ENCODE measurements around the gene C1QTNF1.

C1QTNF1 gene

DNA sequence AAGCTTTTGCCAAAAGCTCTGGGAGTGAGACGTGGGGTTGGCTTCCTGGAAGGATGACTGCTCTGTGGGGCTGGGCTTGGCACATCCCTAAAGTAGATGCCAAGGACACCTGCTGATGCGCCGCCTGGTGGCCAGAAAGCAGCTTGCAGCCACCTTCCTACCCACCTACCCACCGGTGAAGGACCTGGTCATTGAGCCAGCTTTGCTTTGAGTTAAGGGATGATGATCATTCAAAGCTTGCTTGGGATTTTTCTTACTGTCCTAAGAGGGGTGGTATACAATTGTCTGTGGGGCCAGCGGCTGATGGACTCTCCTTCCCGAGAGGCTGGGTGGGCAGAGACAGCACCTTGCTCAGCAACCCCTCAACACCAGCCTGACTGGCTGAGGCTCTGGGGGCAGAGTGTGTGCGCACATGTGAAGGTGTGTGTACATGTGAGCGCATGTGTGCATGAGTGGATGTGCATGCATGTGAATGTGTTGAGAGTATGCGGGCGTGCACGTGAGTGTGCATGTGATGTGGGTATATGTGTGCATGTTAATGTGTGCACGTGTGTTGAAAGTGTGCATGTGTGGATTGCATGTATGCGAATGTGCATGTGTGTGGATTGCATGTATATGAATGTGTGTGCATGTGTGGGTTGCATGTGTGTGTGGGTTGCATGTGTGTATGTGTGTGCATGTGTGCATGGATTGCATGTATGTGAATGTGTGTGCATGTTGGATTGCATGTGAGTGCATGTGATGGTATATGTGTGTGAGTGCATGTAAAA, 18.6 kb downstream of the C1QTNF1 start:
- DNase-seq = peak; percentile 79

DNA sequence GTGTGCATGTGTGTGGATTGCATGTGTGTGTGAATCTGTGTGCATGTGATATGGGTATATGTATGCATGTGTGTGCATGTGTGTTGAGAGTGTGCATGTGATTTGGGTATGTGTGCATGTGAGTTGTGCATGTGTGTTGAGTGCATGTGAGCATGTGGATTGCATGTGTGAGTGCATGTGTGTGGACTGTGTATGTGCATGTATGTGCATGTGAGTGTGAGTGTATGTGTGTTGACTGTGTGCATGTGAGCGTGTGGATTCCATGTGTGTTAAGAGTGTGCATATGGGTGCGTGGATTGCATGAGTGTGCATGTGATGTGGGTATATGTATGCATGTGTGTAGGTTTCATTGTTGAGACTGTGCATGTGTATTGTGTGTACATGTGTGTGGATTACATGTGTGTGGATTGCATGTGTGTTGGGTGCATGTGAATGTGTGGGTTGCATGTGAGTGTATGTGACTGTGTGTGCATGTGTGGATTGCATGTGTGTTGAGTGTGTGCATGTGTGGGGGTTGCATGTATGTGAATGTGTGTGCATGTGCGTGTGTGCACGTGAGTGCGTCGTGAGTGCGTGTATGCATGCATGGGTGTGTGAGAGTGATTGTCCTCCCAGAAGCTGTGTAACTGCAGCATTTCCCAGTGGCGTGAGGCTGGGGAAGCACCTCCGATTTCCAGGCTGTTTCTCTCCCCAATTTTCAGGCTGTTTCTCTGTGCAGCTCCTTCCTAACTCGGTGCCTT, 19.4 kb downstream of the C1QTNF1 start:
- DNase-seq = no peak

DNA sequence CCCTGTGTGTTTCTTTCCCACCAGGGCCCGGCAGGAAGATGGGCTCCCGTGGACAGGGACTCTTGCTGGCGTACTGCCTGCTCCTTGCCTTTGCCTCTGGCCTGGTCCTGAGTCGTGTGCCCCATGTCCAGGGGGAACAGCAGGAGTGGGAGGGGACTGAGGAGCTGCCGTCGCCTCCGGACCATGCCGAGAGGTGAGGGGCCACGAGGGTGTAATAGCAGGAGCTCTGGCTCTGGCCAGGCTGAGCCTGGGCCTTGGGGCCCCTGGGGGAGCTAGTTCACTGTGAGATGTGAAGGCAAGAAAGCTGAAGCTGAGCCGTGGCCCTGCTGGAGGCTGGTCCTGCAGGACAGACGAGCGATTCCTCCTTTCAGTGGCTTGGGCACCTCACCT, 20.0 kb downstream of the C1QTNF1 start:
- no peak for DNase-seq

DNA sequence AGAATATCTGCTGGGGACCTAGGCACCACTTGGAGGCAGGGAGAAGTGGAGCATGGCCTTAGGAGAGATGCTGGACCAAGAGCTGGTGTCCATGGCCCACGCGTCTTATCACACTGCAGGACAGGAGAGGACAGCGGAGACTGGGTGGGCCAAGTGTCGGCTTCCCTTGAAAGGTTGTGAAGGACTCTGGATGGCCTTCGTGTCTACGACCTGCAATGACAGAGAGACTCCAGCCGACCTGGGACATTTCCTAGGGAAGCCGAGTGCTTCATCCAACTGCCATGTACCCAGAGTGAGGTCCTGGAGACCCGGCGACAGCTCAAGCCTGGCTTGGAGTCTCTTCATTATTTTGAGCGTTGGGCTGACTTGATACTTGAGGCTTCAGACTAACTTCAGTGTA, 20.5 kb downstream of the C1QTNF1 start:
- no peak for DNase-seq

DNA sequence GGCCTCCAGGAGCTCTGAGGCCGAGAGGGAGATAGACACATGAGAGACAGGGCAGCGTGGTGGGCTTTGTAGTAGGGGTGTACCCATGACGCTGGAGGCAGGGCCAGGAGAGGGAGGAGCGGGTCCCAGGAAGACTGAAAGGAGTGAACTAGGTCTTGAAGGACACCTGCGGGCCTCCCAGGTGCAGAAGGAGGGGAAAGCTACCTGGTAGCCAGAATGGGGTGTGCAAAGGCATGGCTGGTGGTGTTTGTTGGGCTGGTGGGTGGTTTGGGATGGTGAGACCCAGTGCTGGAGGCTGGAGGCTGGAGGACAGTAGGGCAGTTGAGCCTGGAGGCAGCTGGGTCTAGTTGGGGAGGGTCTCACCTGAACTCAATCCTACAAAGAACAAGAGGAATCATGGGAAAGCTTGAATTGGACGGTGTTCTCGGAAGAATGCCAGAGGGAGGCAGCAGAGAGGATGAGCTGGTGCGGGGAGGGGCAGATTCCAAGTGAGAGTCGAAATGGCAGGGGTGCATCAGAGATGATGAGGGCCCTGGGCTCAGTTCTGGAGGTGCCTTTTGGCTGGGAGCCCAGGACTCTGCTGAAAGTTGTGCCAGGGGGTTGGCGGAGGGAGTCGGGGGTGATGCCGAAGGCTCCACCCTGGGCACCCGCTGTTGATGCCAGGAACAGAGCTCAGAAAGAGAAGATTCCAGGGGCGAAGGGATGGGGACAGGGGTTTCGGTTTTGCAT, 21.2 kb downstream of the C1QTNF1 start:
- no peak for DNase-seq

DNA sequence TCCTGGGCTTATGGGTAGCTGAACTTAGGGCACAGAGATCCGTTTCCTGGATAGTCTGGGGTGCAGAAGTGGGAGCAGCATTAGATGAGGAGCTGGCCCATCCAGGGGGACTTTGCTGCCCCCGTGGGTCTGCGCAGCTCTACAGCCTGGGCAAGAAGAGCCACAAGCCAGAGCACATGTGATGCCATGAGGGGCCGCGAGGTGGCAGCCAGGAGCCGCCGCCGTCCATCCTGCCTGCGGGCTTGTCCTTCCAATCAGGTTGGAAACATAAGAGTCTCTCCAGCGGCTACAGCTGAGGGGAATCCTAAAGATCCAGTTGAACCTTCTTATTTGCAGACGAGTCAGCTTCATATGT, 21.9 kb downstream of the C1QTNF1 start:
- peak; percentile 79 for DNase-seq

DNA sequence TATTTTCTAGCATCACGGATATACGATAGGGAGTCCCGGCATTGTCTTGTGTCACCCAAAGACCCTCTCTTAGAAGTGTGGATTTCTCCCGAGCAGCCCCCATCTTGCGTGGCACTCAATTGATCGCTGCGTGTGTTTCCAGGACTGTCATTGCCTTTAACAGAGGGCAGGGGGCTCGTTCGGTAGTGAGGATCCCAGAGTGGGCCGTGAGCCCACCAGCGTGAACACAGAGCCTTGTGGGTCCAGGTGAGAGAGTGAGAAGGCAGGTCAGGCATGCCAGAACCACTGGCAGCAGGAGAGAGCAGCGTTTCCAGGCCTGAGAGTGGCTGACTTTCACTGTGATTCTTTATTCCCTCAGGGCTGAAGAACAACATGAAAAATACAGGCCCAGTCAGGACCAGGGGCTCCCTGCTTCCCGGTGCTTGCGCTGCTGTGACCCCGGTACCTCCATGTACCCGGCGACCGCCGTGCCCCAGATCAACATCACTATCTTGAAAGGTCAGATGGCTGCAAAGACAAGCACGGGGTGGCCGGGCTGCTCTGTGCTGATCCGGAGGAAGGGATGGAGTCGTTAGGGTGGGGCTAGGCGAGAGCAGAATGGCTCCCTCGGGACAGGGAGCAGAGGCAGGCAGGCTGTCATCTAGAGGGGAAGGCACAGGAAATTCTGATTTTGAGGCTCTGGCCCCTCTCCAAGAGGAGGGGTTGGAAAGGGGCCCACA, 22.4 kb downstream of the C1QTNF1 start:
- DNase-seq = peak; percentile 36

DNA sequence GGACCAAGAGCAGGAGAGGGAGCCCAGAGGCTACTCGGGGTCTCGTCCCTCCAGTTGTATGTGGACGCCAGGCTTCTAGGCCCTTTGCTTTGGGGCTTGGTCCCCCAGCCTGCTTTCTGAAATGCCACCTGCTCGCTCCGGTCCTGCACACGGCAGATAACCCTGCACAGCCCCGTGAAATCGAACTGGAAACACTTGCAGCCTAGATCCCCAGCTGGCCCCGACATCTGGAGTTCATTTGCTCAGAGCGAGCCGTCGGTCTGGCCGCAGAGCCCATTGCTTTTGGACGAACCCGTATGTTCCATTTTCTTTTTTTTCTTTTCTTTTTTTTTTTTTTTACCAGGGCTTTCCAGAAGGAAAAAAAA, 22.9 kb downstream of the C1QTNF1 start:
- DNase-seq = peak; percentile 33

DNA sequence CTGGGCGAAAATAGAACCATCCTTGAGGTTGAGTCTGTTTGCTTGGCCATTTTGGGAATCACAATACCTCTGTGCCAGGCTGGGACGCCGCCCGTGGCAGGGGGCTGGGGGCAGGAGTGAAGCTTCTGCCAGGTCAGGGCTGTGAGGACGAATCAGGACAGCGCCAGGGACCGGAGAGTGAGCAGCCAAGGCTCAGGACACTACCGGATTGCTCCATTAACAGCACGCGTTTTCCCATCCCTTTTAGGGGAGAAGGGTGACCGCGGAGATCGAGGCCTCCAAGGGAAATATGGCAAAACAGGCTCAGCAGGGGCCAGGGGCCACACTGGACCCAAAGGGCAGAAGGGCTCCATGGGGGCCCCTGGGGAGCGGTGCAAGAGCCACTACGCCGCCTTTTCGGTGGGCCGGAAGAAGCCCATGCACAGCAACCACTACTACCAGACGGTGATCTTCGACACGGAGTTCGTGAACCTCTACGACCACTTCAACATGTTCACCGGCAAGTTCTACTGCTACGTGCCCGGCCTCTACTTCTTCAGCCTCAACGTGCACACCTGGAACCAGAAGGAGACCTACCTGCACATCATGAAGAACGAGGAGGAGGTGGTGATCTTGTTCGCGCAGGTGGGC, 23.4 kb downstream of the C1QTNF1 start:
- DNase-seq = no peak

DNA sequence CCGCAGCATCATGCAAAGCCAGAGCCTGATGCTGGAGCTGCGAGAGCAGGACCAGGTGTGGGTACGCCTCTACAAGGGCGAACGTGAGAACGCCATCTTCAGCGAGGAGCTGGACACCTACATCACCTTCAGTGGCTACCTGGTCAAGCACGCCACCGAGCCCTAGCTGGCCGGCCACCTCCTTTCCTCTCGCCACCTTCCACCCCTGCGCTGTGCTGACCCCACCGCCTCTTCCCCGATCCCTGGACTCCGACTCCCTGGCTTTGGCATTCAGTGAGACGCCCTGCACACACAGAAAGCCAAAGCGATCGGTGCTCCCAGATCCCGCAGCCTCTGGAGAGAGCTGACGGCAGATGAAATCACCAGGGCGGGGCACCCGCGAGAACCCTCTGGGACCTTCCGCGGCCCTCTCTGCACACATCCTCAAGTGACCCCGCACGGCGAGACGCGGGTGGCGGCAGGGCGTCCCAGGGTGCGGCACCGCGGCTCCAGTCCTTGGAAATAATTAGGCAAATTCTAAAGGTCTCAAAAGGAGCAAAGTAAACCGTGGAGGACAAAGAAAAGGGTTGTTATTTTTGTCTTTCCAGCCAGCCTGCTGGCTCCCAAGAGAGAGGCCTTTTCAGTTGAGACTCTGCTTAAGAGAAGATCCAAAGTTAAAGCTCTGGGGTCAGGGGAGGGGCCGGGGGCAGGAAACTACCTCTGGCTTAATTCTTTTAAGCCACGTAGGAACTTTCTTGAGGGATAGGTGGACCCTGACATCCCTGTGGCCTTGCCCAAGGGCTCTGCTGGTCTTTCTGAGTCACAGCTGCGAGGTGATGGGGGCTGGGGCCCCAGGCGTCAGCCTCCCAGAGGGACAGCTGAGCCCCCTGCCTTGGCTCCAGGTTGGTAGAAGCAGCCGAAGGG, 24.2 kb downstream of the C1QTNF1 start:
- DNase-seq = no peak

DNA sequence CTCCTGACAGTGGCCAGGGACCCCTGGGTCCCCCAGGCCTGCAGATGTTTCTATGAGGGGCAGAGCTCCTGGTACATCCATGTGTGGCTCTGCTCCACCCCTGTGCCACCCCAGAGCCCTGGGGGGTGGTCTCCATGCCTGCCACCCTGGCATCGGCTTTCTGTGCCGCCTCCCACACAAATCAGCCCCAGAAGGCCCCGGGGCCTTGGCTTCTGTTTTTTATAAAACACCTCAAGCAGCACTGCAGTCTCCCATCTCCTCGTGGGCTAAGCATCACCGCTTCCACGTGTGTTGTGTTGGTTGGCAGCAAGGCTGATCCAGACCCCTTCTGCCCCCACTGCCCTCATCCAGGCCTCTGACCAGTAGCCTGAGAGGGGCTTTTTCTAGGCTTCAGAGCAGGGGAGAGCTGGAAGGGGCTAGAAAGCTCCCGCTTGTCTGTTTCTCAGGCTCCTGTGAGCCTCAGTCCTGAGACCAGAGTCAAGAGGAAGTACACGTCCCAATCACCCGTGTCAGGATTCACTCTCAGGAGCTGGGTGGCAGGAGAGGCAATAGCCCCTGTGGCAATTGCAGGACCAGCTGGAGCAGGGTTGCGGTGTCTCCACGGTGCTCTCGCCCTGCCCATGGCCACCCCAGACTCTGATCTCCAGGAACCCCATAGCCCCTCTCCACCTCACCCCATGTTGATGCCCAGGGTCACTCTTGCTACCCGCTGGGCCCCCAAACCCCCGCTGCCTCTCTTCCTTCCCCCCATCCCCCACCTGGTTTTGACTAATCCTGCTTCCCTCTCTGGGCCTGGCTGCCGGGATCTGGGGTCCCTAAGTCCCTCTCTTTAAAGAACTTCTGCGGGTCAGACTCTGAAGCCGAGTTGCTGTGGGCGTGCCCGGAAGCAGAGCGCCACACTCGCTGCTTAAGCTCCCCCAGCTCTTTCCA, 25.1 kb downstream of the C1QTNF1 start:
- no peak for DNase-seq

DNA sequence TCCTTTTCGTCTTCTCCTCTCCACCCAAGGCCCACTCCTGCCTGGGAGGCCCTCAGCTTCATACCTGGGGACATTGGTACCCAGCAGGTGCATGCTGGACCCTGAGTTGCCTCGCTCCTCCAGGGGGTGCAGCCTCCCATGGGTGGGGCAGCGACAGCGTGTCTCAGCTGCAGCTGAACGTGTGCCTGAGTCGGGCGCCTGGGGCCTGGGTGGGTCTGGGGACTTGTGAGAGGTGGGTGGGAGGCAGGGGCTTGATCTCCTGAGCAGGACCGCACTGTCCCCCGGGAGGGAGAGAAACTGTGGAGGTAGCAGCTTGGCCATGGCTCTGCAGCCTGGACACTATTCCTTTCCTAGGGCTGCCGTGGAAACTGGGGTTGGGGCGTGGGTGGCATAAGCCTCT, 25.9 kb downstream of the C1QTNF1 start:
- no peak for DNase-seq

DNA sequence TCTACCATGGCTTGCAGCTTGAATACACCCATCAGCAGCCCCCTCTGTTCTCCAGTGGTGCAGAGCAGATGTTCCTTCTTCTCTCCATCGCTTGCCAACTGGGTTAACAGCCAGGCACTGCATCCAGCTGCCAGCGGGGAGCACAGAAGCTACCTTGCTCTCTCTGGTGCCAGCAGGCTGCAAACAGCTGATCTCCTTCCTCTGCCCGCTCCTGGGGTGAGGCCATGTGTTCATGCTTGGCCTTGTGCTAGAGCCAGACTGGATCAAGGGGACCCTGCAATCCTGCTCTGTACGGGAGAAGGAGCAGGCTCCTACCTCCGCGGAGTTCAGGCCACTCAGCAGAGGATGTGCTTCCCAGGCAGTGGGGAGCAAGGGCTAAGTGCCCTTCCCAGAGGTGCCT, 26.6 kb downstream of the C1QTNF1 start:
- DNase-seq = peak; percentile 78

DNA sequence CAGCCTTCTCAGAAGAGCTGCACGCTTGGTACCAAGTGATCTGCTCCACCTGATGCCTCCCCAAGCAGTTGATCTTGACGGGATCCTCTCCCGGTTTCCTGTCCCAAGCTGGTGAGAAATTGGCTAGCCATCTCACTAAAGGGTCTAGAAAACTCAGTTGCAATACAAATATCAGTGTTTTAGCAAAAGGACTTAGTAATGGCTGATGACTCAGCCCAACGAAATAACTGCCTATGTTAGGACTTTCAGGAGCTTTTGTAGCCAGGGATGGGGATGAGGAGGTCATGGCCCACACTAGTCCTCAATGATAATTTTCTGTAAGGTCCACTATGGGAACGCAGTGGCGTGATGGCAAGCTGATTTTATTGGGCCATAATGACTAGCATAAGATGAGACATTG, 27.3 kb downstream of the C1QTNF1 start:
- DNase-seq = no peak

DNA sequence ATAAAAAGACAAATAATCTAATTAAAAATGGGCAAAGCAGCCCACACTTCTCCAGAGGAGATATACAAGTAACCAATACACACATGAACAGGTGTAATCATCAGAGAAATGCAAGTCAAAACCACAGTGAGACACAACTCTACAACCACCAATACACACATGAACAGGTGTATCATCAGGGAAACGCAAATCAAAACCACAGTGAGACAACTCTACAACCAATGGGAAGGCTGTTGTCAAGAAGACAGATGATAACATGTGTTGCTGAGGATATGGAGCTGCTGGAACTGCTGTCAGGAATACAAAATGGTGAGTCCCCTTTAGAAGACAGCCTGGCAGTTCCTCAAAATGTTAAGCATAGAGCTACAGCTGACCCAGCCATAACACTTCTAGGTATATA, 28.2 kb downstream of the C1QTNF1 start:
- DNase-seq = no peak

DNA sequence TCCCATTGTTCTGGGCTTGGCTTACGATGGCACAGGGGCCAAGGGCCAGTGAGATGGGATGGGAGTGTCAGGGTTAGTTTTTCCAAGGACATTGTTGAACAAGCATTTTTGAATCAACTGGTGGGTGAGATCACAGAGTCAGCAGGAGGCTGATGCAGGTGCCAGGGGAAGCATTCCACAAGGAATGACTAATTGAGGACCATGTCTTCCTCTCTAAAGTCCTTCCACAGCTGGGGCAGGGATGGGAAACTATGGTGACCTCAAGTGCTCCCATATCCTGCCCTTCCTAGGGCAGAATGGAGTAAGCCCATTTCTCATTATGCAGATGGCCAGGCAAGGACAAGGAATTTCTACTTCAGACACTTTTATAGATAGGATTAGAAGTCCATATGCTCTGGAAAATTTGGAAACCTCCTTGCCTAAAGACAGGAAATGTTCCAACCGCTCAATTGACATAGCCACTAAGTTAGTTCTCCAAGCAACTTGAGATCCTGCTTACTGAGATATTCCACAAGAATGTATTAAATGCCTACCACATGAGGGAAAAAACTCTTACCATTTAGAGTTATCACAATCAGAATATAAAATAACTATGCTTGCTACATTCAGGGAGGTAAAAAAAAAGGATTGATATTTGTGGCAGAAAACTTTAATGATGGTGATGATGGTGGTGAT, 29.4 kb downstream of the C1QTNF1 start:
- DNase-seq = no peak

DNA sequence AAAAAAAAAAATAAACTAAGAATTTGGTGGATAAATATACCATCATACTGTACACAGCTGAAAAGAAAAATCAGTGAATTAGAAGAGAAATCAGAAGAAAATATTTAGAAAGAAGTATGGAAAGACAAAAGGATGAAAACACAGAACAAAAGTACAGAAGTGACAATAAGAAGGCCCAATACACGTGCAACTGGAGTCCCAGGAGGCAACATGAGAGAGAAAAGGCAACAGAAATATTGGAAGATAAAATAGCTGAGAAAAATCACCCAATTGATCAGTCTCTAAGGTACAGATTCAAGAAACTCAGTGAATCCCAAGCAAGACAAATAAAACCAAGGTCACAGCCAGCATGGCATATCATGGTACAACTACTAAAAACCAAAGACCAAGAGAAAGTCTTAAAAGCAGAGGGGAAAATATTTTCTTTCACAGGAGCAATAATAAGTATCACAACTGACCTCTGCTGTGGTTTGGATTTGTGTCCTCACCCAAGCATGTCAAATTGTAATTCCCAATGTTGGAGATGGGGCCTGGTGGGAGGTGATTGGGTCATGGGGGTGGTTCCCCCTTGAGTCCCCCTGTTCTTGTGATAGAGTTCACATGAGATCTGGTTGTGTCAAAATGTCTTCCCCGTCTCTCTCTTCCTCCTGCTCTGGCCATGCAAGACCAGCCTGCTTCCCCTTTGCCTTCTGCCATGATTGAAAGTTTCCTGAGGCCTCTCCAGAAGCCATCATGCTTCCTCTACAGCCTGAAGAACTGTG, 30.4 kb downstream of the C1QTNF1 start:
- no peak for DNase-seq

DNA sequence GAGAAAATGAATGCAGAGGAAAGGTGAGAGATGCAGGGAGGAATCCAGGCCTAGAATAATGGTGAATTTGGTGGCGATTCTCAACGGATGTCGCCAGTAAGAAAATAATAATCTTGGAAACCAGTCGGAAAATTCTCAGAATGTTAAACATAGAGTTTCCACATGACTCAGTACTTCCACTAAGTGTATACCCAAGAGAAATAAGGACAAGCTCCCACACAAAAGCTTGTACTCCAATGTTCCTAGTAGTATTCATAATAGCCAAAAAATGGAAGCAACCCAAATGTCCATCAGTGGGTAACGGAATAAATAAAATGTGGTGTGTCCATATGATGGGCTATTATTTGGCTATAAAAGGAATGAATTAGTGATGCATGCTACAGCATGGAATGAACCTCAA, 31.2 kb downstream of the C1QTNF1 start:
- DNase-seq = no peak

DNA sequence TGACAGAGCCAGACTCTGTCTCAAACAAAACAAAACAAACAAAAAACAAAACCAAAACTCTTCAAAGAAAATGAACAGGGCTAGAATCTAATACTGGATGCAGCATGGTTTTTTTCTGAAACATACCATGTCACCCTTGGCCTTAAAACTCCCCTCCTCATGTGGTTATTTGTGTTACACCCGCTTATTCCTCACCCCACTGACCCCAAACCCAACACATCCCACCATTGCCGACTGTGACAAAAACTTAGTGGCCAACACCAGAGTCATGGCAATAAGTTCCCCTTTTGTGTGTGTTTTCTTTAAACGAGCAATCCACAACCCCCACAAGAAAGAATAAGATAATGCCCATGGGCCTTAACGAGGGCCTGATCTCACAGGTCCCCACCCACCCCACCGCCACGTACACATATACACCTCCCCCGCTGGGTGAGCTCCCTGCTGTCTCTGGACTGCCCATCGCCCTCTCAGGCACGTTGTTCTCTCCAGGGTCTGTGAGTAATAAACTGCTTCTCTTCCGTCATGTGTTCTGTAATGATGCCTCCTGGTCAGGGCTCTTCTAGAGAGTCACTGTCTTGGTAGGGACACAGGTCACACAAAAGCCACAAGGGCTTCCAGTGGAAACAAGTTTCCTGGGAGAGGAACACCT, 33.9 kb downstream of the C1QTNF1 start:
- no peak for DNase-seq

Measured in NCI-H1694 (cell line).